Dedifferentiated amniotic fluid mesenchymal stem cell (primary cell): ENCODE measurements around the gene SKAP2.

Source experiments
- DNase-seq: peaks from one replicate; pipeline ENCODE4 v3.0.0-alpha.2; 2016; ENCODE audit errors: extremely low spot score

SKAP2 gene

GRCh38 chr7:26777385-26777784, 87.0 kb downstream of the SKAP2 start:
- DNase-seq: no peak

- no peak for DNase-seq
These were observed 103.9 kb downstream of the SKAP2 start for GRCh38 chr7:26760501-26760900.

- no peak for DNase-seq
These were observed 105.3 kb downstream of the SKAP2 start for GRCh38 chr7:26759108-26759507.

- no peak for DNase-seq
These were observed 121.2 kb downstream of the SKAP2 start for GRCh38 chr7:26743205-26743604.

GRCh38 chr7:26735976-26736600, 128.3 kb downstream of the SKAP2 start:
- no peak for DNase-seq

- no peak for DNase-seq
These were observed 135.1 kb downstream of the SKAP2 start for GRCh38 chr7:26729150-26729775.

- no peak for DNase-seq
These were observed 138.3 kb downstream of the SKAP2 start for GRCh38 chr7:26726051-26726450.

- peak; percentile 23 for DNase-seq
These were observed 139.6 kb downstream of the SKAP2 start for GRCh38 chr7:26724795-26725194.

- no peak for DNase-seq
These were observed 141.3 kb downstream of the SKAP2 start for GRCh38 chr7:26723129-26723528.

GRCh38 chr7:26721450-26721849, 142.9 kb downstream of the SKAP2 start:
- no peak for DNase-seq

GRCh38 chr7:26718063-26718462, 146.3 kb downstream of the SKAP2 start:
- no peak for DNase-seq

GRCh38 chr7:26714438-26714837, 150.0 kb downstream of the SKAP2 start:
- DNase-seq: no peak

- no peak for DNase-seq
These were observed 150.4 kb downstream of the SKAP2 start for GRCh38 chr7:26714006-26714405.

GRCh38 chr7:26709210-26709990, 155.0 kb downstream of the SKAP2 start:
- no peak for DNase-seq

- DNase-seq: peak; percentile 95
These were observed 158.8 kb downstream of the SKAP2 start for GRCh38 chr7:26705567-26705966.

- no peak for DNase-seq
These were observed 159.6 kb downstream of the SKAP2 start for GRCh38 chr7:26704786-26705185.

- no peak for DNase-seq
These were observed 160.4 kb downstream of the SKAP2 start for GRCh38 chr7:26704036-26704435.

GRCh38 chr7:26700893-26701292, 163.5 kb downstream of the SKAP2 start:
- no peak for DNase-seq

GRCh38 chr7:26700386-26700785, 164.0 kb downstream of the SKAP2 start:
- DNase-seq: no peak

- no peak for DNase-seq
These were observed 164.6 kb downstream of the SKAP2 start for GRCh38 chr7:26699766-26700165.

- DNase-seq: no peak
These were observed 165.6 kb downstream of the SKAP2 start for GRCh38 chr7:26698806-26699205.

- DNase-seq: no peak
These were observed 166.2 kb downstream of the SKAP2 start for GRCh38 chr7:26698194-26698593.

- DNase-seq: no peak
These were observed 167.4 kb downstream of the SKAP2 start for GRCh38 chr7:26696978-26697377.
